ENCODE data around the gene MATCAP1. TPM values are rescaled to one million over a fixed set of nuclear protein-coding genes. Genes with fewer than 3 reads are reported as not detected.

MATCAP1 gene
- total RNA-seq, 1 donor from 2014 or later: 79.7 TPM

GRCh38 chr16:67146523-67147357 lies 37.0 kb downstream of the MATCAP1 start:
- intact Hi-C loops (cut with micrococcal nuclease): no loop called here

GRCh38 chr16:67145746-67146145 lies 38.0 kb downstream of the MATCAP1 start:
- intact Hi-C loops (cut with micrococcal nuclease): no loop called here

GRCh38 chr16:67144943-67145342 lies 38.8 kb downstream of the MATCAP1 start:
- intact Hi-C loops (cut with micrococcal nuclease): no loop called here

GRCh38 chr16:67142342-67142741 lies 41.4 kb downstream of the MATCAP1 start:
- intact Hi-C loops (cut with micrococcal nuclease): no loop called here

GRCh38 chr16:67141391-67141790 lies 42.4 kb downstream of the MATCAP1 start:
- intact Hi-C loops (cut with micrococcal nuclease): no loop called here

- intact Hi-C loops (cut with micrococcal nuclease): no loop called here
Measured at GRCh38 chr16:67137605-67138004, 46.2 kb downstream of the MATCAP1 start.

- intact Hi-C loops (cut with micrococcal nuclease): no loop called here
Measured at GRCh38 chr16:67129422-67129821, 54.3 kb downstream of the MATCAP1 start.

GRCh38 chr16:67128887-67129286 lies 54.9 kb downstream of the MATCAP1 start:
- intact Hi-C loops (cut with micrococcal nuclease): no loop called here

GRCh38 chr16:67128417-67128816 lies 55.3 kb downstream of the MATCAP1 start:
- intact Hi-C loops (cut with micrococcal nuclease): no loop called here

Other genes with a start within 250 kb of the MATCAP1 start
- gene CIAO2B, start 249.6 kb downstream of the MATCAP1 start, total RNA-seq: 119 and 126 TPM in 2 replicates
- gene CES2, start 248.4 kb downstream of the MATCAP1 start, total RNA-seq: 41.1 and 46.0 TPM in 2 replicates
- gene CES3, start 222.7 kb downstream of the MATCAP1 start, total RNA-seq: 9.0 and 9.6 TPM in 2 replicates
- 48.9 and 54.4 TPM in 2 replicates for gene CES4A, start 195.4 kb downstream of the MATCAP1 start, total RNA-seq
- 216 and 221 TPM in 2 replicates for gene CBFB, start 154.8 kb downstream of the MATCAP1 start, total RNA-seq
- 19.6 and 19.9 TPM in 2 replicates for gene PHAF1, start 74.0 kb downstream of the MATCAP1 start, total RNA-seq
- 15.1 and 16.7 TPM in 2 replicates for gene B3GNT9, start 33.0 kb downstream of the MATCAP1 start, total RNA-seq
- 85.9 and 89.9 TPM in 2 replicates for gene TRADD, start 24.1 kb downstream of the MATCAP1 start, total RNA-seq
- 54.5 and 57.3 TPM in 2 replicates for gene FBXL8, start 24.0 kb downstream of the MATCAP1 start, total RNA-seq
- gene HSF4, start 19.2 kb downstream of the MATCAP1 start, total RNA-seq: 98.7 and 111 TPM in 2 replicates
- gene NOL3, start 13.4 kb downstream of the MATCAP1 start, total RNA-seq: 49.5 and 53.5 TPM in 2 replicates
- 0.42 and 0.61 TPM in 2 replicates for gene EXOC3L1, start 6.2 kb upstream of the MATCAP1 start, total RNA-seq
- gene E2F4, start 8.2 kb upstream of the MATCAP1 start, total RNA-seq: 137 and 146 TPM in 2 replicates
- gene ELMO3, start 15.2 kb upstream of the MATCAP1 start, total RNA-seq: 8.0 and 8.9 TPM in 2 replicates
- 52.6 and 52.9 TPM in 2 replicates for gene TMEM208, start 43.2 kb upstream of the MATCAP1 start, total RNA-seq
- 104 and 106 TPM in 2 replicates for gene FHOD1, start 63.5 kb upstream of the MATCAP1 start, total RNA-seq
- gene SLC9A5, start 65.0 kb upstream of the MATCAP1 start, total RNA-seq: 3.5 and 3.7 TPM in 2 replicates
- 23.0 and 25.4 TPM in 2 replicates for gene PLEKHG4, start 95.6 kb upstream of the MATCAP1 start, total RNA-seq
- gene KCTD19, start 142.8 kb upstream of the MATCAP1 start, total RNA-seq: 0.10 TPM in 1 of 2 replicates, not detected in the other
- 0.51 TPM in 1 of 2 replicates, not detected in the other for gene LRRC36, start 142.9 kb upstream of the MATCAP1 start, total RNA-seq
- not detected in 2 replicates for gene TPPP3, start 209.5 kb upstream of the MATCAP1 start, total RNA-seq
- gene ZDHHC1, start 232.5 kb upstream of the MATCAP1 start, total RNA-seq: 0.15 and 0.42 TPM in 2 replicates
- 0.29 TPM in 1 of 2 replicates, not detected in the other for gene HSD11B2, start 247.2 kb upstream of the MATCAP1 start, total RNA-seq

Measured in T-helper 1 cell treated with Interleukin-12 subunit alpha and Interleukin-12 subunit beta and Interleukin-4 antibody, amounts not matched to agents 30 ng/mL and 1 ng/mL, for 36 hours (primary cell).